K562 treated with DMSO at 1 percent for 24 hours (cell line): ENCODE results near the gene SPRYD4. TPM values are rescaled to one million over a fixed set of nuclear protein-coding genes. Genes with fewer than 3 reads are reported as not detected.

Source experiments
- total RNA-seq: library from RNA; unstranded; fragments of 300-600 nt; gene quantifications from 2 replicates; pipeline ENCODE4 v1.2.3, GENCODE V29; 2022; ENCODE audit warnings: low read depth; ENCODE audit not compliant: insufficient read depth

Gene SPRYD4
- 1.1 and 1.4 TPM in 2 replicates for total RNA-seq

DNA sequence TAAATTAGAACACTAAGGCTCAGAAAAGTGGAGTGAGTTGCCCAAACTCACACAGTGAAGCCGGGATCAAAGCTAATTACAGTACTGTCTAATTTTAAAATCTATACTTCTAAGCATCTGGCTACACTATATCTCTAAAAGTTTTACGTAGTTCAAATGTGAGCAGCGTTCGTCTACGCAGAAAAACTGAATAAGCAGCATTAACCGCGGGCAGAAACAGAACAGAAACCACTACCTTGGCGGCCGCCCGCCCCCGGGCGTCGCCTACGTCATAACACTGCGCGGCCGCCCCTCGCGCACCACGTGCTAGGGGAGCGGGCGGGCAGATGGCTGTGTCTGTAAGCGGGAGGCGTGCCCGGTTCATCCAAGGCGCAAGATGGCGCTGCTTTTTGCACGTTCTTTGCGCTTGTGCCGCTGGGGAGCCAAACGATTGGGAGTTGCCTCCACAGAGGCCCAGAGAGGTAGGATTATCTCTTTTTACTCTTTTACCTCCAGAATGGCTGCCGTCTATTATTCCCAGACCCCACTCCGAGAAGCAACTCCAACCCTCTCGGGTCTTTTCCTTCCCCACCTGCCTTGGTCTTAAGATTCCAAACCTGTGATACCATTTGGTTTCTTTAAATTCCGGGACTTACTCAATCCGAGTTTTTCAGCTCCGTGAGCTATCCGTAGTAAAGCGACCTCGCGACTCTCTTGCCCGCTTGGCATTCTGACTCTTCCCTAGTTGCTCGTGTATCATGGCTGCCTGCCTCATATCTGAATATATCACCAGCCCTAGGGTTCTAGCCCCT, at the start of gene SPRYD4:
SPRYD4 (plus strand) TSS at position 363 of the 791 bp plus-strand sequence; CDS start at position 377, 14 bp downstream.

DNA sequence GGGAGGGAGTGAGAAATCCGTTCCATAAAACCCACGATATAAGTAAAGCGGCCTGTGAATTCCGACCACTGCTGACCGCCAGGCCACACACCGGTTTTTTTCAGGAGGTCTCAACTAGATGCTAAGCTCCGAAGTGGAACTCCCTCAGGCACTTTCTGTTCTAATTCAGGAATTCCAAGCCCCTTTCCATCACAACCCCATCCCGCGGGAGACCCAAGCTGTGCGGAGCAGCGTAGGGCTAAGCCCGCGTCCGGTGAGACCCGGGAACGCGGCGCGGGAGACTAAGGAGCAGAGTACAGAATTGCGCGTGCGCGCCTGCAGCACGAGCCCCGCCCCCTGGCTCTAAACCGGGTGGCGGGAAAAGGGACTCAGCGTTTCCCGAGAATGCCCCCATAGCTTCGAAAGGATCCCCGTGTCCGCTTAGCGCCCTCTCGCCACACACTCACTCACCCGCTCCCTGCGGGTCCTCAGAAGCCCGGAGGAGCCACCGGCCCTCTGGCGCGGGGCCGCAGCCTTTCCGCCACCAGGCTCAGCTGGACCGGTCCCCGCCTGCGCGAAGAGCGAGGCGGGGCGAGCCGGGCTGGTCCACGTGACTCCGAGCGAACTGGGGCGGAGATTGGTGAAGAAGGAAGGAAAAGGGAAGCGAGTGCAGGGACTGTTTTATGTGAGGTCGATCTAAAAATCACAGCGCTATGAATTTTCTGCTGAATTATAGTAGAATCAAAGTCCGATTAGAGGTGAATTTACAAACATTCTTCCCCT, 19.3 kb upstream of the SPRYD4 start, which contains the start of gene TIMELESS:
TIMELESS (minus strand) TSS at position 567 of the 762 bp plus-strand sequence. CDS start 15,256 bp downstream, outside the sequence.

DNA sequence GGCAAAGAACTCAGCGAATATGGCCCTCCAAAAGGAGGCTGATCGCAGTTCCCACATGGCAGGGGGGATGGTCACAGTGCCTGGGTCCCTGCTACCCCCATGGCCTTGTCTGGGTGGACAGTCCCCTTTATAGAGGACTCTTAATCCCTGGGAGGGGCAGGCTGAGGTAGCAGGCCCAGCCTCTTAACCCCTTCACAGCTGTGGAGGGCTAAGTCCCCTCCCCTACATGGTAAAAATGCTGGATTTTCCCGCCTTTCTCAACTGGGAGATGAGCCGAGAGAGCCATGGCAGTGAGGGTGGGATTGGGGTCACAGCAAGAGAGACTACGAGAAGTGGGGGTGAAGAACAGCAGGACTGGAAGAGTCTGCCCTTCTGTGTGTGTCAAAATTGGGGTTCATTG, 13.8 kb upstream of the SPRYD4 start, which contains the start of gene MIP:
MIP (minus strand) TSS at position 101 of the 400 bp plus-strand sequence; CDS start at position 57, 44 bp downstream.

GRCh38 chr12:56488041-56488955, 19.9 kb downstream of the SPRYD4 start, which contains the start of gene GLS2:
TSS of gene GLS2 (minus strand) at chr12:56488161. CDS start at chr12:56488118, 43 bp downstream.

GRCh38 chr12:56521590-56522371, 53.4 kb downstream of the SPRYD4 start, which contains the start of gene RBMS2:
TSS of gene RBMS2 (plus strand) at chr12:56521820. CDS start at chr12:56522024, 204 bp downstream.

Other genes starting within 250 kb of the SPRYD4 start
- gene RNF41, start 246.7 kb upstream of the SPRYD4 start, total RNA-seq: 50.0 and 51.1 TPM in 2 replicates
- 47.7 and 52.8 TPM in 2 replicates for gene NABP2, start 244.2 kb upstream of the SPRYD4 start, total RNA-seq
- gene SLC39A5, start 238.5 kb upstream of the SPRYD4 start, total RNA-seq: not detected in 2 replicates
- 28.5 and 29.8 TPM in 2 replicates for gene ANKRD52, start 210.2 kb upstream of the SPRYD4 start, total RNA-seq
- 46.4 and 47.3 TPM in 2 replicates for gene COQ10A, start 201.6 kb upstream of the SPRYD4 start, total RNA-seq
- gene CS, start 168.2 kb upstream of the SPRYD4 start, total RNA-seq: 151 and 158 TPM in 2 replicates
- gene CNPY2, start 152.6 kb upstream of the SPRYD4 start, total RNA-seq: 88.9 and 95.2 TPM in 2 replicates
- gene PAN2, start 134.6 kb upstream of the SPRYD4 start, total RNA-seq: 29.3 and 34.1 TPM in 2 replicates
- 15.3 and 19.8 TPM in 2 replicates for gene IL23A, start 129.7 kb upstream of the SPRYD4 start, total RNA-seq
- gene STAT2, start 108.5 kb upstream of the SPRYD4 start, total RNA-seq: 52.4 and 61.2 TPM in 2 replicates
- gene APOF, start 105.7 kb upstream of the SPRYD4 start, total RNA-seq: not detected in 2 replicates
- gene TIMELESS, start 19.2 kb upstream of the SPRYD4 start, total RNA-seq: 42.8 and 43.4 TPM in 2 replicates
- gene MIP, start 13.9 kb upstream of the SPRYD4 start, total RNA-seq: not detected in 2 replicates
- 0.29 TPM in 1 of 2 replicates, not detected in the other for gene GLS2, start 19.6 kb downstream of the SPRYD4 start, total RNA-seq
- 0.86 and 2.5 TPM in 2 replicates for gene RBMS2, start 53.2 kb downstream of the SPRYD4 start, total RNA-seq
- gene BAZ2A, start 161.7 kb downstream of the SPRYD4 start, total RNA-seq: 60.5 and 63.6 TPM in 2 replicates
- 849 and 855 TPM in 2 replicates for gene ATP5F1B, start 177.4 kb downstream of the SPRYD4 start, total RNA-seq
- gene PTGES3, start 219.7 kb downstream of the SPRYD4 start, total RNA-seq: 185 and 206 TPM in 2 replicates